Measurements from ENCODE around the gene TRIOBP.

DNA sequence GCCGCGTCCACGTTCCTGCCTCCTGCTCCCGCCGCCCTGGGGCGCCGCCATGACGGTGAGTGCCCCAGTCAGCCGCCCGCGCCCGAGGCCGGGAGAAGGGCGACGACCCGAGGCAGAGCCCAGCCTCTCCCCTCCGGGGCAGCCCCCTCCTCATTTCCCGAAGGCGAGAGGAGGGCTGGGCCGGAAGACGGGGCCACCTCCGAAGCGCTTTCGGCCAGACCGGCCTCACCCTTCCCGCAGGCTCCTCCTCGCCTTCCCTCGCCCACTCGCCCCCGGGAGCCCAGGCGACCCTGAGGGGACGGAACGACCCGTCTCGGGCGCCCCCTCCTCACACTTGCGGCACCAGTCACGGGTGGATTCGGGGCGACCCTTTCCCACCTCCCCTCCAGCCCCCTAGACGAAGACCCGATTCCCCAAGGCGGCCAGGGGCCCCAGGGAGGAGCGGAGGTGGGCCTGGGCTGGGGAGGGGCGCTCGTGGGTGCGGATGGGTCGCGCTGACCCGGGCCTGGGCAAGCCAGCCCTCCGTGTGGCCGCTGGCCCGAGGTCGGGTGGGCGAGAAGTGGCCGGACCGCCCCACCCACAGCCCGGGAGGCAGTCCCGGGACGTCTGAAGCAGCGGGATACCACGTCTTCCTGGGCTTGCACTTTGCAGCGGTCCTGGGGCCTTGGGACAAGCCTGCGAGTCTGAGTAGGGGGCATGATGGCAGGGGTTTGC lies 49.7 kb downstream of the TRIOBP start:
- no peak for TF ChIP-seq EP300 (IDR thresholded peaks at IDR 0.05)
- no peak for TF ChIP-seq CTCF (IDR thresholded peaks at IDR 0.05)

Measured in suprapubic skin (tissue), 3 donors.